Measurements from ENCODE around the gene HBP1.
"Not testable (repeated sequence)": the region's sequence is repeated elsewhere in the genome, so short reads cannot be mapped to it uniquely, and the experiment has no call there.

HBP1 gene, protein sequence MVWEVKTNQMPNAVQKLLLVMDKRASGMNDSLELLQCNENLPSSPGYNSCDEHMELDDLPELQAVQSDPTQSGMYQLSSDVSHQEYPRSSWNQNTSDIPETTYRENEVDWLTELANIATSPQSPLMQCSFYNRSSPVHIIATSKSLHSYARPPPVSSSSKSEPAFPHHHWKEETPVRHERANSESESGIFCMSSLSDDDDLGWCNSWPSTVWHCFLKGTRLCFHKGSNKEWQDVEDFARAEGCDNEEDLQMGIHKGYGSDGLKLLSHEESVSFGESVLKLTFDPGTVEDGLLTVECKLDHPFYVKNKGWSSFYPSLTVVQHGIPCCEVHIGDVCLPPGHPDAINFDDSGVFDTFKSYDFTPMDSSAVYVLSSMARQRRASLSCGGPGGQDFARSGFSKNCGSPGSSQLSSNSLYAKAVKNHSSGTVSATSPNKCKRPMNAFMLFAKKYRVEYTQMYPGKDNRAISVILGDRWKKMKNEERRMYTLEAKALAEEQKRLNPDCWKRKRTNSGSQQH

DNA sequence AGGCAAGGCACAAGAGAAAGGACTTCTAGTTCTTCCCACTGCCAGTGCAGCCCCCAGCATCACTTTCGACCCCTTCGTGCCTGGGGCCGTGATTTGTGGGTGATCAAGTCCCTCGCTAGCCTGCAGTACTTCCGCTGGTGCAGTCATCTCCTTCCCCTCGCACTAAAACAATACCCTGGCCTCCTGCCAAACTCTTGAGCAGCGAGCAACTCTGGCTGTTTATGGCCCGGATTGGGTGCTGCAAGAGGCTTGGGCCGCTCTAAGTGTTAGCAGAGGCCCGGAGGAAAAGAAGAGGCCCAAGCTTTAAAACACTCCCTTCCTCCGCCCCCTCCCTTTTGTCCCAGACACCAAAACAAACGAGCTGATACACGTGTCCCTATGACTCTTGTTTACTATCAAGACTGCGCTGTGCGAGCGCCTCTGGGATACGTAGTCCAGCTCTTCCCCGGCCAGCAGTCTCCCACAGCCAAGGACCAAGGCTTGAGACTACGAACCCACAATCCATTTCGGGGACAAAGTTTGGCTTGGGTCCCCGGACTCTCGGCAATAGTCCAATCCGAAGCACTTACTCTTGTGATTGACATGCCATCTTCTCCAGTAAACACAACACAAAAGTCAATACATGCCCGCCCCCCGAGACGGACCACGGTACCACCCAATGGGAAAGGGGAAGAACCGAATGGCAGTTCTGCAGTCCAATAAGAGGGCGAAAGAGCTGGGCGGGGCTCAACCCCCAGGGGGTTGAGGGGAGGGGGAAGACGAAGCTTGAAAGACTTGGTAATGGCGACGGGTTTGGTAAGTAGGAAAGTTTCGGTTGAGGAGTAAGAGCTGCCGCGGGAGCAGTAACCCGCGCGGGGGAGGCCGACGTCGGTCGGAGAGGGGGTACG is at the start of gene HBP1:
HBP1 (plus strand) TSS at position 771 of the 887 bp plus-strand sequence. CDS start 10,891 bp downstream, outside the sequence.
- DNase-seq: peak; percentile 96 to 98

DNA sequence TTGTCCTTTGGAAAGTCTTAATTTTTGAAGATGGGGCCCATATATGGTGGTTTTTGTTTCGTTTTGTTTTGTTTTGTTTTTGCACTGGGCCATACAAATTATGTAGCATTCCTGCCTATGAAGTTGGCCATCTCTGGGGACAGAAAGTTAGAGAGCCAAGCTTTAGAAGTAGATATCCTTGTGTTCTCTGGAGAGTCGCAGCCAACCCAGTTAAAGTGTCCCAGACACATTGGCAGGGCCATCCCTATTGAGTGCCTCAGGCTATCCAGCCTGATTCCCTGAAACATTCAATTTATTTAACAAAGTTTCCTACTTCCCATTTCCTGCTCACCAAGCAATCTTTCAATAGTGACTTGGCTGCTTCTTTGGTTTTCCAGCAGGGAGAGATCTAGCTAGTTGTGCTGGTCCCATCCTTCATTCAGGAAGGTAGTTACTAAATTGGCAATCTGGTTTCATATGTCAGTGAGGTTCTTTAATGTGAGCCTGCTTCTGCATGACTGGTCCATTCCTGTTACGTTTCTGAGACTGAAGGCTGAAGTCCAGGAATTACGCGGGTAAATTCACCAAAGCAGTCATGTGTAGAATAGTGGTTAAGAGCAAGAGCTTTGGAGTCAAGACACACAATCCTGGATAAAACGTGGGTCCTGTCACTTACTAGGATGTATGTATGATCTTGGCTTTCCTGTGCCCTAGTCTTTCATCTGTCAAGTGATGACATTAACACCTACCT is 49.3 kb upstream of the HBP1 start:
- no peak for DNase-seq

- DNase-seq: no peak
These were observed 46.3 kb upstream of the HBP1 start for GRCh38 chr7:107122486-107122911.

- no peak for DNase-seq
These were observed 45.4 kb upstream of the HBP1 start for GRCh38 chr7:107123392-107123791.

GRCh38 chr7:107125475-107125874 is 43.3 kb upstream of the HBP1 start:
- no peak for DNase-seq

GRCh38 chr7:107128217-107128616 is 40.6 kb upstream of the HBP1 start:
- no peak for DNase-seq

DNA sequence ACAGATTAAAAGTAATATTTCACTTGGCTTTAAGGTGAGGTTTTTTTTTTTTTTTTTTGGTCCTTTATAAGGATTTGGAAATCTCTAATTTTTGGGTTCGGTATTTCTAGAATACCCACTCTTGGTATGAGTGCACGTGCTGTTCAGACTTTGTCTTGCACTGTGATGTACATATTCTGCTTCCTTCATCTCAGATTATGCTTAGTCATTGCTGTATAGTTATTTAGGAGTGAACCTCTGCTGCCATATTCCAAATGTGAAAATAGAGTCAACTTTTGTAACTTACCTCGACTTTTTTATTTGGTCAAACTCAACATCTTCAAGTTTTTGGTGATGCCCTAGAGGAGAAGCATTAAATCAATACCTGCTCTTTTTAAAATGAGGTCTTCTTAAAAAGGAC is 40.1 kb upstream of the HBP1 start:
- no peak for DNase-seq

DNA sequence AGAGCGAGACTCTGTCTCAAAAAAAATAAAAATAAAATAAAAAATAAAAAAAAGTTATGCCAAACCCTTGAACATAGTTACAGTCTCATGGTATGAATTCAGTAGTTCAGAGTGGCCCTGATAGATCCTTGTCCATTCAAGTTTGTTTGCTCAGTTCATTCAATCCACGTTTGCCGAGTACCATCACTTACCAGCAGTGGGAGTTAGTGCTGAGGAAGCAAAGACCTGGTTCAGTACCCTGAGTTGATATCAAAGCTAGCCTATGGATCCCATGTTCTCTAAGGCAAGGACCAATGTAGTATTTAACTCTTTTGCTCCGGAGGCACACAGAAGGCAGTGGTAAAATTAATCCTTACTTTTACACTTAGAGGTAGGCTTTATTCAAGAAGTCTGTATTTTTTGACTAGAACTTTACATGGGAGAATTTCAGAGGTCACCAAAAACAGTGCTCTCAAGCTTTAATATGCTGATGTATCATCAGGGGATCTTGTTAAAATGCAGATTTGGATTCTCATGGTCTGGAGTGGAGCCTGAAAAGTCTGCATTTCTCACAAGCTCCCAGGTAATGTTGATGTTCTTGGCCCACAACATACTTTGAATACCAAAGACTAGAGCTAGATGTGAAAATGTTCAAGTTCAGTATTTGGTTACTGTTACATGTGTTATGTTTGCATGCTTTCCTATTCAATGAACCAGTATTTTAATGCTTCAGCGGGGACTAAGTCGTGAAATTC is 38.1 kb upstream of the HBP1 start:
- DNase-seq: no peak

DNA sequence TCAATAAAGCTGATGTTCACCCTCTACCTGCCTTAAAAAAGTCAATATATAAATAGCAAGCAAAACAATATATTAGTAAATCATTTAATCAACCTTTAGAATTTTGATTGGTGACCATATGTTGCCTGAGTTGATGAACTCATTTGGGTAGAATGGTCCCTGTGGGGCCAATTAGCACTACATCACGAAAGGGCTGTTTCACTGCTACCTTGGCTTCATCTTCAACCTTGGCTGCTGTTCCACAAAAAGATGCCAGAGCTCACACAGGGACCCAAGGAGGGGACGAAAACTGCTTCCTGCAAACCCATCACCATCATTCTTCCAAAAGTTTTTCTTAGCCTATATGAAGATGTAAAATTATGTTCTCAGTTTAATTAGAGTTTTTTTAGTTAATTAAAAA is 35.4 kb upstream of the HBP1 start:
- DNase-seq: no peak

- DNase-seq: no peak
These were observed 29.9 kb upstream of the HBP1 start for GRCh38 chr7:107138696-107139420.

GRCh38 chr7:107143875-107144274 is 24.9 kb upstream of the HBP1 start:
- DNase-seq: not testable (repeated sequence)

DNA sequence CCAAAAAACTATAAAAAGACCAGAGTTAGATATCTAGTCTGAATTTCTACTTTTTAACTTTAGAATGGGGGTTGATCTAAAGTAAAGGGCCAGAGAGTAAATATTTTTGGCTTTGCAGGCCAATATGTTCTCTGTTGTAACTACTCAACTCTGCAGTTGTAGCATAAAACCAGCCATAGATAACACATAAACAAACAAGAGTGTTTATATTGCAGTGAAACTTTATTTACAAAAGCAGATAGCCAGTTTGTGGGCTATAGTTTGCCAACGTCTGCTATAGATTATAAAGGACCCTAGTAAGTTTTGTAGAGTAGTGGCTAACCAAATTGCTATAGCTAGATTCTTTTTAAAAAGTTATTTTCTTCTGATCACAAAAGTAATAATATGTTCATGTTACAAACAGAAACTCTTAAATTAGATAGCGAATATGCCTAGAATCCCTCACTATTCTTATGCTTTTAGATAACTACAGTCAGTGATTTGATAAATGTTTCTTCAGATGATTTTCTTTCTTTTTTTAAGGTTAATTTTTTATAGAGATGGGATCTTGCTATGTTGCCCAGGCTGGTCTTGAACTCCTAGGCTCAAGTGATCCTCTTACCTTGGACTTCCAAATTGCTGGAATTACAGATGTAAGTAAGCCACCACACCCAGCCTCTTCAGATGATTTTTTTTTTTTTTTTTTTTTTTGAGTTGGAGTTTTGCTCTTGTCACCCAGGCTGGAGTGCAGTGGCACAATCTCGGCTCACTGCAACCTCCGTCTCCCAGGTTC is 23.6 kb upstream of the HBP1 start:
- no peak for DNase-seq

DNA sequence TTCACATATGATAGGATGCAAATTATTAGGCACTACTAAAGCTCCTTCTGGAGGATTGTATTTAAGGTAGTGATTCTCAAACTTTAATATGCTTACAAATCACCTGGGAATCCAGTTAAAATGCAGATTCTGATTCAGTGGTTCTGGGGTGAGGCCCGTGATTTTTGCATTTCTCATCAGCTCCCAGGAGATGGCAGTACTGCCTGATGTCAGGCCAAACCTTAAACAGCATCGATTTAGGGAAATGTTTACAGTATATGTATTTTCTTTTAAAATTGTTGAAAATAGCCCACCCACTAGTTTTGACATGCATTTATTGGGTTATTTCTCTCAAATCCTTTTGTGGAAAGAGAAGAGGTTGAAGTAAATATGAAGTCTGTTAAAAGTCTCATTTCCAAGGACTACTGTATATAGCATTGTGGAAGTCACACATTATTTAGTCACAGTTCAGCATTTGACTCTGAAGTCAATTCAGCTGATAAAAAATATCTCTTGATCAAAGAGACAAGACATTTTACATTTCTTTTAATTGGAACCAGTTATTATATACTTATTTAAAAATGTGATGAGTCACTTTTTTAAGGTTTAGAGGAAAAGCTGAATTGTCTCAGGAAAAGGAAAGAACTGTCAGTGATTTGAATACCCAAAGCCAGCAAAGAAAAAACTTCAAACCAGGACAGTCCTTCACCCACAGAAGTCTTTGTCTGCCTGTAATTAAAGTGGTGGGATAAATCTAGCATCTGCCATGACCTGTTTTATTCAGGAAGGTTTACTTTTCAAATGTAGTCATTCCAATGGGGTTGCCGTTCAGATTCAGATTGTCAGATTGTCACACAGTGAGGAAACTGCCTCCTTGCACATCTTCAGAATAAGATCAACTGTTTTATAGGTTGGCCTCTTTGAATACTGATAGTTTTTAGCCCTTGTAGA is 21.1 kb upstream of the HBP1 start:
- peak; percentile 26 to 28 for DNase-seq

GRCh38 chr7:107148721-107149120 is 20.1 kb upstream of the HBP1 start:
- DNase-seq: no peak

GRCh38 chr7:107149863-107150262 is 18.9 kb upstream of the HBP1 start:
- DNase-seq: no peak

DNA sequence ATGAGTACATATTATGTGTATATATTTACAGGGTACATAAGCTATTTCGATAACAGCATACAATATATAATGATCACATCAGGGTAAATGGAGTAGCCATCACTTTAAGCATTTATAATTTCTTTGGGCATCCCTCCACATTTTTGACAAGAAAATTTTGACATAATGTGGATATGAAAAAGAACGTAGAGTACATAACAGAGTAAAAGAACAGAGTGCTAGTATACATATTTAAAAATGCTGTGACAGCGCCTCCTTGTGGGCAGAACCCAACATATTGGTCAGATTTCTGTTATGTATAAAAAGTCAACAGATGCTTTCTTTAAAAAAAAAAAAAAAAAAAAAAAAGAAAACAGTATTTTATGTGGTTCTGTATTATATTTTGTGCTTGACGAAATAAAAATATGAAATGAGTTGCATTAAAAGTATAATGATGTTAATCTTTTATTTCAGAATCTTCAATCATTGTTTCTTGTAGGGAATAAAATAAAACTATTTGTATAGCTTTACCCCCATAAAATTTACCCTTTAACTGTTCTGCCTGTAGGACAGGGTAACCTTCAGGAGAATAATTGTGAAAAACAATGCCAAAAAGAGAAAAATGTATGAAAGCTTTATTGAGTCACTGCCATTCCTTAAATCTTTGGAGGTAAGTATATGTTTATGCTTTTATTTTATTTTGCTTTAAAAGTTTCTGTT is 18.3 kb upstream of the HBP1 start:
- DNase-seq: peak; percentile 78 to 85

- no peak for DNase-seq
These were observed 17.3 kb upstream of the HBP1 start for GRCh38 chr7:107151538-107151937.

GRCh38 chr7:107152011-107152410 is 16.8 kb upstream of the HBP1 start:
- no peak for DNase-seq

DNA sequence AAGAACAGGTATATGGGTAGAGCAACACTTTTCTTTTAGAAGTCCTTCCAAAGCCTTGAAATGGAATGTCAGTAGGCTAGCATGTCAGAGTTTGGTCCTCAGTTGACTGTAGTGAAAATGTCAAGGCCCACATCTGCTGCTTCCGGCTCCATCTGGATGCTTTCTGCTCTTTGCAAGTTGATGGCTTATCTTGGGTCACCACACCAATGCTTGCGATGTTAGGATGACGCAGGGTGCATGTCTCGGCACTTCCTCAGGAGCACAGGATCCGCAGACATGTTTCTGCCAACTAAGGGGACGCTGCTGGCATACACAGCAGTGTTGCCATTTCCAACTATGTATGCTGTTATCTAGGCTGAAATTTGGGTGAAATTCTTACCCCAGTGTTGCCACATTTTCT is 14.0 kb upstream of the HBP1 start:
- DNase-seq: no peak
